GM23248 (cell line): ENCODE data around the gene CBLN1.

Experiments
- EZH2 ChIP-seq: fragments of 200-600 bp; sonication (generic); IDR thresholded peaks from 2 replicates; pipeline ENCODE4 v1.6.1; 2018; ENCODE audit warnings: antibody characterized with exemption, mild to moderate bottlenecking; ENCODE audit not compliant: insufficient read depth, poor library complexity, severe bottlenecking
- EZH2phosphoT487 ChIP-seq: fragments of 200-600 bp; sonication (generic); IDR thresholded peaks from 2 replicates; pipeline ENCODE4 v1.6.1; 2018; ENCODE audit warnings: antibody characterized with exemption, moderate library complexity, mild to moderate bottlenecking, low read depth; ENCODE audit not compliant: insufficient read depth

DNA sequence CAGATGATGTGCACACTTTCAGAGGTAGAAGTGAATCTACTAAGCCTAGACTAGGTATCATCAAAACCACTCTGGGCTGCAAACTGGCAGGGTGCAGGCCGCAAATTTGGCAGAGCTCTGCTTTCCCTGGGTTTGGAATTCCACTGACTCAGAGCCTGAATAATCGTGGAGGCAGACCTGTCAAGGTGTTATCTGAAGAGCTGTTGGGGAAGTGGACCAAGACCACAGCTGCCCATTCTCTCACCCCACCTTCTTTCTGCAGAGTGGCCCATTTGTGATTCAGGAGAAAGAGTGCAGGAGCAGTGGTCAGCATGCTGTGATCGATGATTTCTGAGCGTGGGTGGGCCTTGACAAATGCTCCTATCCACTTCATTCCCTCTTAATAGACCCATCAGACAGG lies 45.8 kb upstream of the CBLN1 start:
- TF ChIP-seq EZH2 (no peak), EZH2phosphoT487 (no peak)
